Stimulated activated CD8-positive, alpha-beta memory T cell treated with anti-CD3 and anti-CD28 coated beads, Interleukin-15, amount 100 ng/mL, for 24 hours (primary cell): ENCODE data around the gene SLC10A7.

Experiments
- DNase-seq: peaks from one replicate; pipeline ENCODE4 v3.0.0-alpha.2; 2020; ENCODE audit warnings: low read depth

The SLC10A7 gene

DNA sequence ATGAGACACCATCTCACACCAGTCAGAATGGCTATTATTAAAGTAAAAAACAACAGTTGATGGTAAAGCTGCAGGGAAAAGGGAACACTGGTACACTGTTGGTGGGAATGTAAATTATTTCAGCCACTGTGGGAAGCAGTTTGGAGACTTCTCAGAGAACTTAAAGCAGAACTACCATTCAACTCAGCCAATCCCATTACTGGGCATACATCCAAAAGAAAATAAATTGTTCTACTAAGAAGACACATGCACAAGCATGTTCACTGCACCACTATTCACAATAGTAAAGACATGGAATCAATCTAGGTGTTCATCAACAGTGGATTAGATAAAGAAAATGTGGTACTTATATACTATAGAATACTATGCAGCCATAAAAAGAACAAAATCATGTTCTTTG, 172.4 kb downstream of the SLC10A7 start:
- no peak for DNase-seq

DNA sequence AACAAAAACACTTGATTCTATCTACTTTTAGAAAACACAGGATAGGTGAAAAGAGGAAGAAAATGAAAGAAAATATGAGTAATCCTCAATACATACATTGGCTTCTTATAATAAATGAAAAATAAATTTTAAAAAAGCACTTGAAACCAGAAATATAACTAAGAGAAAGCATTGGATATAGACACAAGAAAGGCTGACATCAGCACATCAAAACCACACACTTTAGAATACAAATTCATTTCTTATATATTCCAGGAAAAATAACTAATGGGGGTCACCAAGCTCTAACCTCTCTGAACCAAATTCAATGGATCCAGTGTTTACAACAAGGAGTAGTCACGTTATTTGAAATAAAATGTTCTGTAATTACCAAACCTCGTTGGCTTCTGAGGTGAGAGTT, 173.9 kb downstream of the SLC10A7 start:
- no peak for DNase-seq

DNA sequence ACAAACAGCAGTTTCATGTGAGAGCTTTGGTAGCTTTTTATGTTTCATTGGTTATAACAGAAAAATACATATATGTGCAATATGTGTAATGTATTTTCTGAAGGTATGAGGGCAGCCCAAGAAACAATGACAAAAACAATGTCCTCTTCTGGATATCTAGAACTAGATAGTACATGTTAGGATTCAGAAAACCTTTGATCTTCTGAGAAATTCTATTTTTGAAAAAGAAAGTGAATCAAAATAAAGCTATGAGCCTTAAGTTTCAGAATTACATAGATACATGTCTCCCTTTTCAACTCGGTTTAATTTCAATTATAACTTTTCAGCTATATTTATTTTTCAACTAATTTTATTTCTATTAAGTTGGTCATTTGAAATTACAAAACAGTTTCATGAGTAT, 175.5 kb downstream of the SLC10A7 start:
- DNase-seq = no peak

DNA sequence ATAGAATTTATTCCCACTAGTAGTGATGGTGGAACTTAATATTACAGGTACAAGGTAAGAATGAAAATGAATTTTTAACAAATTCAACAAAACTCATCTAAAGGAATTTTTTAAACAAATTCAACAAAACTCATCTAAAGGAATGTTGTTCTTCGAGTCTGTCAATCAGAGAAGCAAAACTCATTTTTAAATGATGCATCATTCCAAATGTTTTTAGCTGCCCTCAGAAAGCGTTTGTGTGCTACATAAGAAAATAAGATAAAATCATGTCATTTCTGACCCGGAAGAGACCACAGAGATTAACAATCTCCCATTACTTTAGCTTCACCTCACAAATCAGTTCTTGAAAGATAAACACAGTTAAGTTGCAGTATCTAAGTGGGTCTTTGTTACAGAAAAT, 178.0 kb downstream of the SLC10A7 start:
- DNase-seq = no peak

DNA sequence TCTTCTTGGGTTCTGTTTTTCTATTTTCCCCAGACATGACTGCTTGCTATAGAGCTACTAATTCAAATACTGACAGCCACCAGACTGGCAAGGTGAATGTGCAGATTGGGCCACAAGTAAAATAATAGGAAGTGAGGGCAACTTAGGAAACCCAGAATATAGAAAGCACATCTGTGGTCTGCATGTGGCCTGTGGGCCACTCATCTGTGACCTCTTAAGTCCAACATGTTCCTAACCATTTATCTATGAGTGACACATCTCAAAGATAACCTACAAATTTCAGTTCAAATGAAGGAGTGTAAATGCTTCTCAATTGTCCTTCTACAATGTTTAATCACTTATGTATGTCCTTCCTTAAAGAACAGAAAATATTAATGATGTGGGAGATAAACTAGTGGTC, 178.5 kb downstream of the SLC10A7 start:
- DNase-seq = no peak

DNA sequence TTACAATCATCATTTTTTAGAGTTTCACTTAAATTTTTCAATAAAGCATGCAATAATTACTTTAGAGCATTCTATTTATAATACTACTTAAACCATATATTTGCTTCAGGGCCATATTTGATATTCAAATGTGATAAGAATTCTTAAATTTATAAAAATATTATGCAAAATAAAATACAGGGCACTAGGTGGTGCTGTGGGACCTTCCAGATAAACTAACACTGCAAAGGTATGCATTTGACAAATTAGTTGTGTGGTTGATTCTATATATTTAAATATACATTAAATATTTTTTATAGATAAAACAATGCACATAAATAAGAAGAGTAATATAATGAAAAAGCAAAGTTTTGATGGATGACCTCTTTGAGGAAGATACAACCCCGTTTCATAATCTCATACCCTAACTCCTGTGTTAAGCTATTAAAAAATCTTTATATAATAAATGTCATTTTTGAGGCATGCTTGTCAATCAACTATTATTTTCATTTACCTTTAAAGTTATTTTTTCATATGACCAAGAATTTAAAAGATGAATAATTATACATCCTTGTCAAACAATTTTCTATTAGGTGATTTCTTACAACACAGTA, 179.0 kb downstream of the SLC10A7 start:
- DNase-seq = no peak

DNA sequence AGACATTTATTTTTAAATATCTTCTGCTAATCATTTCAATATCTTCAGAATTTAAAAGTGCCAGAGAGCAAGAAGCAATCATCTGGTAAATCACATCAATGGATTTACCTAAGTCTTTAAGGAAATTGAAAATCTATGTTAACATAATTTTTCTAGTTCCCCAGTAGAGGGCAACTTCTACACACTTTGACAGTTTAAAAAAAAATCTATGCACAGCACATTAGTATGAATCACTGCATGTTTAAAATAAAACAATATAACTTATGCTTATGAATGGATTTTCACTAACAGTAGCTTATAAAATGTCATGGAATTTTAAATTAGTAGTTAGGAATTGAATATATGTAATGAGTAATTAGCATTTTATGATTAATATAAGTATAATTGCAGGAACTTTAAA, 180.9 kb downstream of the SLC10A7 start:
- no peak for DNase-seq

DNA sequence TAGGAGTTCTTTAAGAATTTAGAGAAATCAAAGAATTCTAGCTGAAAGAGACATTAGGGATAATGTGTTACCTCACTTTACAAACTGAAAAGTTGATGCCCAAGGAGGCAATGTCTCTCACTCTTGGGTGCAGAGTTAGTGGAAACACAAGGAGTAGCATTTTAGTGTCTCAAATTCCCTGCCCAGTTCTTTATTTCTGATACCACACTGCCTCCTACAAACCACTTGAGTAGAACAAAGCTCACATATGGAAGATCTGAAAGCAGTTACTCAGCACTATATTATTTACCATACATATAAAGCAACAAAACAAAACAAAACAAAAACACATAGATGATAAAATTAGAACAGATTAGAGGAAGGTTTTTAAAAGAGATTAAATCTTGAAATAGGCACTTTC, 183.2 kb downstream of the SLC10A7 start:
- DNase-seq = no peak

DNA sequence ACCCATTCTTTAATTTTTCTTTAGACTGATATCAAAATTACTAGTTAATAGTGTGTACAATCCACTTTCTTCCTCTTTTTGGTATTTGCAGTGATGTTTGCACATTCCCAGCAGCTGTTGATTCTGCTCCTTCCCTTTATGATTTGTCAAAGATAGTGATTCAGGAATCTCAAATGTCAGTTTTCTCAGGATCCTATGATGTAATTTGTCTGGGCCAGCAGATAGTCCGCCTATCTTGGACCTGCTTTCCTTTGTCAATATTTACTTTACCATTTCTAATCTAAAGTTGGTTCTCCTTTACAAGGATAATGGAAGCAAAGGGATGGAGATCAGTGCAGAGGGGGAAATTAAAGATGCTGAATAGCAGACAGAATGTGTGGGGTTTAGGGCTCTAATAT, 185.3 kb downstream of the SLC10A7 start:
- DNase-seq = no peak

DNA sequence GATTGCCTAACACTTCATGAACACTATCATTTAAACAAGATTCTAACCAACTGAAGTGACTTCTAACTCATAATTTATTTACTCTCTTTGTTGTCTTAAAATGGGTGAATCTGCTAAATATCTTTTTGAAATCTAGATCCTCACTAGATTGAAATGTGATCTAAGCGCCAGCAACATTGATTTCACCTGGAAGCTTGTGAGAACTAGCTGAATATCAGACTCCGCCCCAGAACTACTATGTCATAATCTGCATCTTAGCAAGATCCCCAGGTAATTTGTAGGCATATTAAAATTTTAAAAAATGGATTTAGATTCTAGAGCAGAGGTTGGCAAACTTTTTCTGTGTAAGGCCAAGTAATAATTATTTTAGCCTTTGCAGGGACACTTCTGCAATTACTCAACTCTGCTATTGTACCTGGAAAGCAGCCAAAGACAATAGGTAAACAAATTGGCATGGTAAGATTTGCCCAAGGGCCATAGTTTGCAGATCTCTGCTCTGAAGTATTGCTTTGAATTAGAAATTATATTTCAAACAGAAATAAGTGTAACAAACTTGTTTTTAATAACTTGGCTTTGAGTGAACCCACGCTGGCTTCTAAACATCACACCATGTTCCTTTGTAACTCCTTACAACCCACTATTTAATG, 185.9 kb downstream of the SLC10A7 start:
- no peak for DNase-seq

DNA sequence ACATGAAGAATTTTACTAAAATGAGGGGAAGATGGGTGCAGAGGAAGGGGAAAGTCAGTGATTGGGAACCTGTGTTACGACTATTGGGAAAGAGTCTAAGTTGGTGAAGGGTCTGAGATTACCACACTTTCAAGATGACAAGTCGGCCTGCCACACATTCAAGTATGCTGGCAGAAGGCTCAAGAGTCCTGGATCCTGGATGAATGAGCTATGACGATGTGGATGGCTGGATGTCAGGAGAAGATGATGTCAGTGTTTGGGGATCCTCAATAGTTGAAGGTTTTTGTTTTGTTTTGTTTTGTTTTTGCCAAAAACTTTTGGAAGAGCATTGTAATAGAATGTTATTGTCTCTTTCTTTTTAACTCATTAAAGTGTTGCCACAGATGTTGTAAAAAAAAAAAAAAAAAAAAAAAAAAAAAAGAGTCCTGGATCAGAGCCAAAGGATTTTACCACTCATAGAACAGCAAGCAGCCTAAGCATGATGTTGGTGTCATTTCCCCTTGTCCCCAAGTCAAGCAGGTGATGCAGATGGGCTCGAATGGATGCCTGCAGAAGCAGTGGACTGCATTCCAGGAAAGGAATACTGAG, 186.8 kb downstream of the SLC10A7 start:
- DNase-seq = no peak

DNA sequence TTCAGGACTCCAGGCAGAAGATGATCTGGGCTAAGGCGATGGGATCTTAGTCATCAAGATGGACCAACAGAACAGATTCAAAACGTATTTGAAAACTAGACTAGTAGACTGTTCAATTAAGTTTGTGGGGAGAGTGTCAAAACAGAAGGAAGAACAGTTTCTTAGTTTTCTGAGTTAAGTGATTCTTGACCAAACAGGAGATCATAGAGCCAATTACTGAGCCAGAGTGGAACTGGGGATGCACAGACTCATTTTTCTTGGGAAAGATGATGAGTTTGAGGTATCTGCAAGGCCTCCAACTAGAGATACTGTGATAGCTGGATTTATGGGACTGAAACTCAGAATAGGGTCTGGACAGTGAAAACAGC, 187.9 kb downstream of the SLC10A7 start:
- DNase-seq = no peak

DNA sequence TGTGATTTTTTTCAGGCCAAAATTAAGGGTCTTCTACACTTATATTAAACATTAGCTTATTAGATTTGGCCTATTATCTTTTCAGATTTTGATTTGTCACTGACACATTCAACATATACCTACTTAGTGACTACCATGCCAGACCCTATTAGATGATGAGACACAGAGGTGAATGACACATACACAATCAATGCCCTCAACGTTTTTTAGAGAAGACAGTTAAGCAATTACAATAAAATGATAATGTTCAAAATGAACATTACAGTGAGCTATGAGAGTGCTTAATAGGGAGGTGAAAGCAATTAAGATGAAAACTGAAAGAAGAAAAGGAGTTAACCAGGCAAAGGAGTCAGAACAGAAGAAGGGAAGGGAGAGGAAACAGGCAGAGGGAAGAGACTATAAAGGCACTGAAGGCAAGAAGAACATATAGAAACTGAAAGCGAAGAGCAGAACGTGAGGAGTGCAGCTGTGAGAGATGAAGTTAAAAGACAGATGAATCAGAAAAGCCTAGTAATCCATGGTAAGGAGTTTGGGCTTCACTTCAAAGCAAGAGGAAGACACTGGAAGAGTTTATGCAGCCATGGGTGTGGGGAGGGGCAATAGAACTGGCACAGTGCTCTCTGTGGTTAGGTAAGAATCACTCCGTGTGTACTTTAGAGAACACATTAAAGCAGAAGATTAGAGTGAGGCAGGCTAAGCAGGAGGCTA, 188.4 kb downstream of the SLC10A7 start:
- no peak for DNase-seq

DNA sequence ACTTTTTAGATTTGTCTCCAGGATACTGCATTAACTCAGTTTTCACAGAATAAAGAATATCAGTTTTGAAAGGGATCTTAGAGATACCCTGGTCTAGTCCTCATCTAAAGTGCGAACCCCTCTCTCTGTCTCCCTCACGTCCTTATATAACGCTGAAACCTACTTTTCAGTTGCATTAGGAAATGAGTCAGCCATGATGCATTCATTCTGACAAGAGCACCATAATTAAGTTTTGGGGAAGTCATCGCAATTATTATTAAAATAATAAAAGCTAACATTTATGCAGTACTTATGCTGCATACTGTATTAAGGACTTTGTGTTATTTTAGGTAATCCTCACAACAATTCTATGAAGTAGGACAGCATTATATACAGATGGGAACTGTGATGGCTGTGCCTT, 191.3 kb downstream of the SLC10A7 start:
- no peak for DNase-seq

DNA sequence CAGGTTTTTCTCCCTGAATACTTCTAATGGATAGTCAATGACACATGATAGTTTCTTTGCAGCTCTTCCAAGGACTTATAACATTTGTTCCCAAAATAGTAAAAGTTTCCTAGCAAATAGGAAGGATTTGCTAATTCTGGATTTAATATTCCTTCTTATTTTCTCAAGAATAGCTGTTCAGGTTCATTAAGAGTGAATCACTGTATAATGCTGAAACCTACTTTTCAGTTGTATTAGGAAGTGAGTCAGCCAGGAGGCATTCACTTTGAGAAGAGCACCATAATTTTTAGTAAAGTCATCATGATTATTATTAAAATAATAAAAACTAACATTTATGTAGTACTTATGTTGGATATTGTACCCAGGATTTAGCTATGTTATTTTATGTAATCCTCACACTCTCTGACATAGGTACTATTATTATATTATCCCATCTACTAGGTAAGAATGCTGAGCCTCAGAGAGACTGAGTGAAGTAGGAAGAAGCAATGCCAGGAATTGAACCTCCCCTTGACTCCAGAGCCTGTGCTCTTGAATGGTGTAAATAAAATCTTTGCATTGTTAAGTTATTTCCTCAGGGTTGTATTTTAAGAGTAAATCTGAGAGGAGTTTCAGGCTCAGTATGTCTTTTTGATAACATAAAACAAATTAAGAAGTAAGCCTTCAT, 192.6 kb downstream of the SLC10A7 start:
- DNase-seq = no peak

DNA sequence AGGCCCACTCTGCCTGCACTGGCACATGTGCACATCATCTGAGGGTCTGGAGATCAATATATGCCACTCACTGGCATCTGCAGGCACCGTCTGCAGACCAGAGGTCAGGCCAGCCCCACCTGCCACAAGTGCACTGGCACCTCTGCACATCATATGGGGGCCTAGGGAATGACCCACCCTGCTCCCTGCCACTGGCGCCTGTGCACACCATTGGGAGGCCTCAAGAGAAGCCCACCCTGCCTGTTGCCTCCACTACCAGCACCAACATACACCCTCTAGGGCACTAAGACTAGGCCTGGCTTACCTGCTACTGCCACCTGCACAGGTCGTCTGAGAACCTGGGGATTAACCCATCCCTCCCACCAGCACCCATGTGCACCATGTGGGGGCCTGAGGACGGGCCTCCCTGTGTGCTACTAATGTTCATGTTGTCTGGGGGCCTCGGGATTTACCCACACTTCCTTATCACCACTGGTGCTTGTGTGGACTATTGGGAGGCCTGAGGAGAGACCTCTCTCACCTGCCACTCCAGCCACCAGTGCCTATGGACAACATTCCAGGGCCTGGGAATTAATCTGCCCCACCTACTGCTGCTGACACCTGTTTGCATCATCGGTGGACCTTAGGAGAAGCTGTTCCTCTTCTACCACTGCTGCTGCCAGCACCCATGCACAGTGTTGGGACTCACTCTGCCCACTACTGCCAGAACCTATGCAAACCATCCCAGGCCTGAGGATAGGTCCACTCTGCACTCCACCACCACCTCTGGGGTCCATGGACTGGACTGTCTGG, 193.7 kb downstream of the SLC10A7 start:
- DNase-seq = no peak

DNA sequence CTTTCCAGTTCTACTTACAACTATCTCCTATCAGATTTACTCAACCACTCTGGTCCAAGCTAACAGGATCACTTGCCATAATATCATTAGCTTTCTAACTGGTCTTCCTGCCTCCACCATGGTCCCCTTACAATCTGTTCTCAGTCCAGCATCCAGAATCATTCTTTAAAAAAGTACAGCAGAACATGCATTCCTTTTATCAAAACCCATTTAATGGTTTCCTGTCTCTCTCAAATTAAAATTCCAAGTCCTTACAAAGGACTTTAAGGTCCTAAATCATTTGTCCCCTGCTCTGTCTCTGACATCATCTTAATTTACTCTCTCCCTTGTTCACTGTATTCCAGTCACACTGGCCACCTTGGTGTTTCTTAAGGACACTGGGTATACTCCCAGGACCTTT, 202.8 kb downstream of the SLC10A7 start:
- no peak for DNase-seq

DNA sequence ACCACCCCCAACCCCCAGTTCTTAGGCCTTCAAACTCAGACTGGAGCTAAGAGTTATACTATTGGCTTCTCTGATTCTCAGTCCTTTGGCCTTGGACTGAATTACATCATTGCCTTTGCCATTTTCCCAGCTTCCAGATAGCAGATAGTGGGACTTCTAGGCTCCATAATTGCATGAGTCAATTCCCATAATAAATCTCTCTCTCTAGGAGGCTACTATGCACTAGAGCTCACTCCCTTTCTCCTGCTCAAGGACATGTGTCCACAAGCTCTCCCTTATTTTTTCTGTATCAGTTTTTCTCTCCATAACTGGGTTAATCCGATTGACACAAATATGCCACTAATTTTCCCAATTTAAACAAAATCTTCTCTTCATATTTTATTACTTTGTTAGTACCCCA, 204.0 kb downstream of the SLC10A7 start:
- DNase-seq = no peak

DNA sequence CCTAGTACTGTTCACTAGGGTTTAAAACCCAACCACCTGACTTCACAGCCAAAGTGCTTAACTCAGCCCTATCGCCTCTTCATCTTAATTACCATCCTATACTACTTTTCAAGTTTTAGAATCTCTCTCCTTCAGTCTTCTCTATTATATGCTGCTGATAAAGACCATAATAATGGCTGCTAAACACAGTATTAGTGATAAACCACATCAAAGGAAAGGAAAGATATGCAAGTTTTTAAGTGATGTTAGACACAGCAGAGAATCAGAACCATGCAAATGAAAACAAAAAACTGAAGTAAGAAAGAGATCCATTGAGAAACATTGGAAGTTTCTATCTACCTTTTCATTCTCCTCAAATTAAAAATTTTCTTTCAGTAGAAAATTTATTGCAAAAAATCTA, 206.6 kb downstream of the SLC10A7 start:
- DNase-seq = no peak

DNA sequence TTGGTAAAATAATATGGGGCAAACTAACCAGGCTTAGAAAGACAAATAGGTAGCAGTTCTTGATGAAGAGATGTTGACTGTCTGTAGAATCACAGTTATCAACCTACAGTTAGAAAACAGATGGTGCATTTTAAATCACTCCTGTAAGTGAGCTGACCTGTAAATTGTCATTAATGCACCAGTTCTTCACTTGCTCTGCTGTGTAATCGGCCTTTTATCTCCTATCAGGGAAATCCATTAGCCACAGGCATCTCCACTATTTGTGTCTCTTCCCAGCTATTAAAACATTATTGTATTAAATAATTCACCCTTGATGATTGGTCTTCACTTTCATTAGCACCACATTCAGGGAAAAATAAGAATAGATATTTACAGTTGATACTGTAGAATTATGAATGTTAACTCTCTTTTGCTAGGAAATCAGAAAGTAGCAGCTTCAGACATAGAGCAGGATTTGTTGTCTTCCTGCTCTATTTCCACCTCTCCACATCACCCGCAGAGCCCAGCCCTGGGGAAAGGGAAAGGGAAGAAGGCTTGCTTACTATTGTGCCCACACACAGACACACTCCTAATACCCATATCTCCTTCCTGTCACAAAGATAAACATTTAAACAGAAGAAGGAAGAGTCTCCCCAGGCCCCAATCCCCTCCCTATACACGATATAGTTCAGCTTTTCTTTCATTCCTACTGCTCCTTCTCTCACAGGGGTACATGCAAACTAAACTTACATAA, 210.3 kb downstream of the SLC10A7 start:
- DNase-seq = no peak

DNA sequence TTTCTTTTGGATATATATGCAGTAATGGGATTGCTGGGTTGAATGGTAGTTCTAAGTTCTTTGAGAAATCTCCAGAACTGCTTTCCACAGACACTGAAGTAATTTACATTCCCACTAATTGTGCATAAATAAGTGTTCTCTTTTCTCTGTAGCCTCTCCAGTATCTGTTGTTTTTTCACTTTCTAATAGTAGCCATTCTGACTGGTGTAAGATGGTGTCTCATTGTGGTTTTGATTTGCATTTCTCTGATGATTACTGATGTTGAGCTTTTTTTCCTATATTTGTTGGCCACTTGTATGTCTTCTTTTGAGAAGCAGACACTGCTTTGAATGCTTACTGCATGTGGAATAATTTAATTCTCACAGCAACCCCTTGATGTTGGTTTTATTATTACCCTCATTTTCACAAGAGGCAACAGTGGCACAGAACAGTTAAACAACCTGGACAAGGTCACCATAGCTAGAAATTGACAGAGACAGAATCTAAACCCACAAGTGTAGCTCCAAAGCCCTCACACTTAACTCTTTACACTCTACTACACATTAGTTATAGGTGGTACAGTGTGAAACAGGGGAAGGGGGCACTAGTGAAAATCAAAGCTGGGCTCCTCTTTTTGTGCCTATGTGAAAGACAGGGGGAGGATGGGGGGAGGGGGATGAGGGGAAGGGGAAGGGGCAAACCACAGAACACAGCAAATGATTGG, 211.3 kb downstream of the SLC10A7 start:
- DNase-seq = no peak
